IMR-90 (cell line): ENCODE results near the gene WIPF1.

ENCODE experiments used
- MXI1 ChIP-seq: IDR thresholded peaks from 2 replicates; pipeline ENCODE4 v1.6.1; 2012; ENCODE audit warnings: low read depth, mild to moderate bottlenecking, low read length, moderate library complexity, borderline replicate concordance
- TF ChIP-seq, protein P1 (sequence below): conservative IDR thresholded peaks from 2 replicates; pipeline ENCODE4 v1.5.1; 2012; ENCODE audit warnings: mild to moderate bottlenecking, low read depth, low read length, improper control_type of control experiment

GRCh38 chr2:174529916-174530315, 67.7 kb downstream of the WIPF1 start:
- TF ChIP-seq MXI1 = no peak
- TF ChIP-seq, protein P1, sequence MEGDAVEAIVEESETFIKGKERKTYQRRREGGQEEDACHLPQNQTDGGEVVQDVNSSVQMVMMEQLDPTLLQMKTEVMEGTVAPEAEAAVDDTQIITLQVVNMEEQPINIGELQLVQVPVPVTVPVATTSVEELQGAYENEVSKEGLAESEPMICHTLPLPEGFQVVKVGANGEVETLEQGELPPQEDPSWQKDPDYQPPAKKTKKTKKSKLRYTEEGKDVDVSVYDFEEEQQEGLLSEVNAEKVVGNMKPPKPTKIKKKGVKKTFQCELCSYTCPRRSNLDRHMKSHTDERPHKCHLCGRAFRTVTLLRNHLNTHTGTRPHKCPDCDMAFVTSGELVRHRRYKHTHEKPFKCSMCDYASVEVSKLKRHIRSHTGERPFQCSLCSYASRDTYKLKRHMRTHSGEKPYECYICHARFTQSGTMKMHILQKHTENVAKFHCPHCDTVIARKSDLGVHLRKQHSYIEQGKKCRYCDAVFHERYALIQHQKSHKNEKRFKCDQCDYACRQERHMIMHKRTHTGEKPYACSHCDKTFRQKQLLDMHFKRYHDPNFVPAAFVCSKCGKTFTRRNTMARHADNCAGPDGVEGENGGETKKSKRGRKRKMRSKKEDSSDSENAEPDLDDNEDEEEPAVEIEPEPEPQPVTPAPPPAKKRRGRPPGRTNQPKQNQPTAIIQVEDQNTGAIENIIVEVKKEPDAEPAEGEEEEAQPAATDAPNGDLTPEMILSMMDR = no peak
